RWPE2 (cell line): ENCODE results near the gene CARD11.
A peak's percentile ranks its signal among the peaks of the same experiment; 100 is the strongest.

Experiments
- ATAC-seq: fragments of 200-7000 bp; cut with Tn5 transposase; 3 replicates; pipeline ENCODE4 v1.9.1; 2021; ENCODE audit warnings: low read depth
- DNase-seq: peaks from one replicate; pipeline ENCODE4 v3.0.0-alpha.2; 2020; ENCODE audit warnings: low spot score
- H3K27ac ChIP-seq: fragments of 450-650 bp; 2 replicates; pipeline ENCODE4 v1.5.1; 2017; ENCODE audit warnings: mild to moderate bottlenecking; ENCODE audit not compliant: poor library complexity, severe bottlenecking
- H3K27me3 ChIP-seq: fragments of 250-450 bp; sonication (Bioruptor Pico); 2 replicates; pipeline ENCODE4 v1.5.1; 2021; ENCODE audit warnings: mild to moderate bottlenecking, moderate library complexity; ENCODE audit not compliant: insufficient read depth, poor library complexity, severe bottlenecking
- H3K36me3 ChIP-seq: fragments of 250-450 bp; sonication (Bioruptor Pico); 2 replicates; pipeline ENCODE4 v1.5.1; 2020; ENCODE audit warnings: low read depth, mild to moderate bottlenecking, moderate library complexity
- H3K4me1 ChIP-seq: fragments of 250-450 bp; sonication (Bioruptor Pico); 2 replicates; pipeline ENCODE4 v1.5.1; 2021; ENCODE audit warnings: mild to moderate bottlenecking, moderate library complexity; ENCODE audit not compliant: insufficient read depth, poor library complexity, severe bottlenecking
- H3K4me3 ChIP-seq: fragments of 250-450 bp; sonication (Bioruptor Pico); 2 replicates; pipeline ENCODE4 v1.5.1; 2021; ENCODE audit warnings: mild to moderate bottlenecking, moderate library complexity; ENCODE audit not compliant: severe bottlenecking
- H3K9me3 ChIP-seq: fragments of 250-450 bp; sonication (Bioruptor Pico); 2 replicates; pipeline ENCODE4 v1.5.1; 2021; ENCODE audit warnings: mild to moderate bottlenecking, moderate library complexity; ENCODE audit not compliant: severe bottlenecking
- TF ChIP-seq, protein P1 (sequence below): fragments of 450-650 bp; IDR thresholded peaks from one replicate; pipeline ENCODE4 v1.5.1; 2017; ENCODE audit warnings: mild to moderate bottlenecking, moderate library complexity; ENCODE audit not compliant: poor library complexity, severe bottlenecking

Gene CARD11

DNA sequence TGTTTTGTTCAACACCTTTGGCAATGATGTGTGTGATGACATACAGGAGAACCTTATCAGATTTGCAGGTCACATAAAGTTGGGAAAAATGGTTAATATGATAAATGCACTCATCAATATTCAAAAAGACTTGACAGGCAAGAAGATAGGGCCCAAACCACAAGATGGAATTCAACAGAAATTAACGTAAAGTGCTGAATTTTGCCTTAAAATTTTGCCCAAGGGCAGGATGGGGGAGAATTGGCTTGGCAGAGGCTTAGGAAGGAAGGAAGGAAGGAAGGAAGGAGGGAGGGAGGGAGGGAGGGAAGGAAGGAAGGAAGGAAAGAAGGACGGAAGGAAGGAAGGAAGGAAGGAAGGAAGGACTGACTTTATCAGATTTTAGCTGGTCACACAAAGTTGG, 35.3 kb downstream of the CARD11 start:
- TF ChIP-seq, protein P1, sequence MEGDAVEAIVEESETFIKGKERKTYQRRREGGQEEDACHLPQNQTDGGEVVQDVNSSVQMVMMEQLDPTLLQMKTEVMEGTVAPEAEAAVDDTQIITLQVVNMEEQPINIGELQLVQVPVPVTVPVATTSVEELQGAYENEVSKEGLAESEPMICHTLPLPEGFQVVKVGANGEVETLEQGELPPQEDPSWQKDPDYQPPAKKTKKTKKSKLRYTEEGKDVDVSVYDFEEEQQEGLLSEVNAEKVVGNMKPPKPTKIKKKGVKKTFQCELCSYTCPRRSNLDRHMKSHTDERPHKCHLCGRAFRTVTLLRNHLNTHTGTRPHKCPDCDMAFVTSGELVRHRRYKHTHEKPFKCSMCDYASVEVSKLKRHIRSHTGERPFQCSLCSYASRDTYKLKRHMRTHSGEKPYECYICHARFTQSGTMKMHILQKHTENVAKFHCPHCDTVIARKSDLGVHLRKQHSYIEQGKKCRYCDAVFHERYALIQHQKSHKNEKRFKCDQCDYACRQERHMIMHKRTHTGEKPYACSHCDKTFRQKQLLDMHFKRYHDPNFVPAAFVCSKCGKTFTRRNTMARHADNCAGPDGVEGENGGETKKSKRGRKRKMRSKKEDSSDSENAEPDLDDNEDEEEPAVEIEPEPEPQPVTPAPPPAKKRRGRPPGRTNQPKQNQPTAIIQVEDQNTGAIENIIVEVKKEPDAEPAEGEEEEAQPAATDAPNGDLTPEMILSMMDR = no peak
- ATAC-seq (no peak), DNase-seq (no peak)
- Histone ChIP-seq H3K36me3 (no peaks in the 10 kb centered on the region), H3K9me3 (no peaks in the 10 kb centered on the region), H3K4me3 (no peak overlapping the region), H3K27ac (no peak overlapping the region), H3K4me1 (no peaks in the 10 kb centered on the region), H3K27me3 (no peaks in the 10 kb centered on the region)

DNA sequence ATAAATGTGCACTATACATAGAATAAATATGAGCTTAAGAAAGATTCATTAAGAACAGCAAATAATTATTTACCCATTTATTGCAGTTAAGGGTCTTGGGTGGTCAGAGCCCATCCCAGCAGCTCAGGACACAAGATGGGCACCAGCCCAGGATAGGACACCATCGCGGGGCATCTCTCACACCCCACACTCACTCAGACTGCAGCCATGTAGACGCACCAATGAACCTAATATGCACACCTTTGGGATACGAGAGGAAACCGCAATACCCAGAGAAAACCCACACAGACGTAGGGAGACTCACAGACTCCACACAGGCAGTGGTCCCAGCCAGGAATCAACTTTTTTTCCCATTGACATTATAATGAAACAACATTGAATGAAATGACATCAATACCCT, 36.0 kb downstream of the CARD11 start:
- Histone ChIP-seq H3K36me3 (no peaks in the 10 kb centered on the region), H3K27me3 (no peaks in the 10 kb centered on the region), H3K27ac (no peak overlapping the region), H3K9me3 (no peaks in the 10 kb centered on the region), H3K4me3 (no peak overlapping the region), H3K4me1 (no peaks in the 10 kb centered on the region)
- TF ChIP-seq, protein P1 = no peak
- ATAC-seq (no peak), DNase-seq (no peak)

DNA sequence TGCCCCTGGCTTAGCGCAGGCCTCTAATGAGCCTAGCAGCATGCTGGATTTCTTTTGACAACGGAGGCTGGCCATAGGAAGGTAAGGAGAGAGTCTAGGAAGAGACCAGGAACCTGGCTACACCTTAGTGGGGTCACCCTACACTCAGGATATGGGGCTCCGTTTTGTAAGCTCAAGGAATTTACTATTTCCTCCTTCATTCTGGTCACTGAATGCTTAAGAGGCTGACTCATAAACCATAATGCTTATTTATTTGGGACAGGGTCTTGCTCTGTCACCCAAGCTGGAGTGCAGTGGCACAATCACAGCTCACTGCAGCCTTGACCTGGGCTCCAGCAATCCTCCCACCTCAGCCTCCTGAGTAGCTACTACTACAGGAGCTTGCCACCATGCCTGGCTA, 38.4 kb downstream of the CARD11 start:
- ATAC-seq = peak; percentile 53; the same call in 1 of the 3 replicates
- Histone ChIP-seq H3K4me1 (no peaks in the 10 kb centered on the region), H3K4me3 (no peak overlapping the region)

DNA sequence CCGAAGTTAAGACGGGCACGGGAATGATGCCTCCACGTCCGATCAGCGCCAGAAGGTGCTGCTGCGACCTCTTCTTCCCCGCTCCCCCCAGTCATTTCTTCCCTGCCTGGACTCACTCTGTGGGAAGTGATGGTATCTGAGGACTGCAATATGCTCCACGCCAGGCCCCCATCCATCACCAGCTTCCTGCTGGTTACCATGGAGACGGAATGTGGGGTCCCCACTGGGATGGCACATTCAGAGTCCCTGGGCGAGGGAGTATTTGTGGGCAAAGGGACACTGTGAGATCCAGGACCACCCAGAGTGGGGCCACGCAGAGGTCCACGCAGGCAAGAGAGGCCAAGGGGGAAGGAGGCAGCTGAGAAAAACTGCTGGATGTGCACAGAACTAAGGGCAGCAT, 39.7 kb downstream of the CARD11 start:
- no peaks in the 10 kb centered on the region for H3K4me1 ChIP-seq
- H3K36me3 ChIP-seq = no peaks in the 10 kb centered on the region
- no peak overlapping the region for H3K4me3 ChIP-seq
- no peak overlapping the region for H3K27ac ChIP-seq
- DNase-seq = no peak
- H3K27me3 ChIP-seq = no peaks in the 10 kb centered on the region
- TF ChIP-seq, protein P1 = no peak
- H3K9me3 ChIP-seq = no peaks in the 10 kb centered on the region
- no peak for ATAC-seq

More for the DNA sequence above, 38.4 kb downstream of the CARD11 start:
- no peaks in the 10 kb centered on the region for H3K27me3 ChIP-seq
- TF ChIP-seq, protein P1 = no peak
- no peak overlapping the region for H3K27ac ChIP-seq
- H3K36me3 ChIP-seq = no peaks in the 10 kb centered on the region
- no peak for DNase-seq
- no peaks in the 10 kb centered on the region for H3K9me3 ChIP-seq

DNA sequence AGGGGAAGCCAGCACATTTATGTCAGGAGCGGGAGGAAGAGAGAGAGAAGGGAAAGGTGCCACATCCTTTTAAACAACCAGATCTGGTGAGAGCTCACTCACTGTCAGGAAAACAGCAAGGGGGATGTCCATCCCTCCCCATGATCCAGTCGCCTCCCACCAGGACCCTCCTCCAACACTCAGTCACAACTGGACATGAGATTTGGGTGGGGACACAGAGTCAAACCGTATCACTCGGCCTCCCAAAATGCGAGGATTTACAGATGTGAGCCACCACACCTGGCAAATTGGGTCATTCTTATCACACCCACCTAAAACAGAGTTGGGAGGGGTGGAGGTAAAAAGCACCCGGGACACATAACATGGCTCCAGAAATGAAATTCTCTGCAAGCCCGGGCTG, 41.0 kb downstream of the CARD11 start:
- Histone ChIP-seq H3K9me3 (no peaks in the 10 kb centered on the region), H3K27me3 (no peaks in the 10 kb centered on the region), H3K36me3 (no peaks in the 10 kb centered on the region), H3K4me1 (no peaks in the 10 kb centered on the region), H3K27ac (no peak overlapping the region), H3K4me3 (no peak overlapping the region)
- no peak for DNase-seq
- ATAC-seq = no peak
- TF ChIP-seq, protein P1 = no peak
